Natural killer cell (primary cell): ENCODE data around the gene INTS7. TPM values are rescaled to one million over a fixed set of nuclear protein-coding genes. Genes with fewer than 3 reads are reported as not detected.
"Not testable (repeated sequence)": the region's sequence is repeated elsewhere in the genome, so short reads cannot be mapped to it uniquely, and the experiment has no call there.

Experiments used
- ATAC-seq, 3 donors: fragments of 150-1000 bp in 2 of 3; fragments of 200-7000 bp in 1 of 3; cut with Tn5 transposase; 1 replicate in 1 of 3; 2 replicates in 2 of 3; pipeline ENCODE4 v1.10.0; 2021; ENCODE audit warnings: mild to moderate bottlenecking in 2 of 3, moderate library complexity in 2 of 3
- DNase-seq, 2 donors: peaks; one replicate each; pipeline versions ENCODE4 v3.0.0 to v3.0.0-alpha.2; 2013 to 2021; ENCODE audit warnings: mixed read lengths in 1 of 2
- H3K27ac ChIP-seq: one replicate; pipeline ENCODE4 v1.5.1; 2013; ENCODE audit warnings: mild to moderate bottlenecking, low read length
- H3K27me3 ChIP-seq: one replicate; pipeline ENCODE4 v1.6.1; 2013; ENCODE audit warnings: low read length; ENCODE audit not compliant: control insufficient read depth, insufficient read depth
- H3K36me3 ChIP-seq: one replicate; pipeline ENCODE4 v1.6.1; 2013; ENCODE audit warnings: low read length; ENCODE audit not compliant: control insufficient read depth, insufficient read depth
- H3K4me1 ChIP-seq: one replicate; pipeline ENCODE4 v1.6.1; 2013; ENCODE audit warnings: low read length; ENCODE audit not compliant: control insufficient read depth, insufficient read depth
- H3K4me3 ChIP-seq: one replicate; pipeline ENCODE4 v1.5.1; 2013; ENCODE audit warnings: low read length
- H3K9me3 ChIP-seq: one replicate; pipeline ENCODE4 v1.6.1; 2013; ENCODE audit warnings: low read length; ENCODE audit not compliant: control insufficient read depth, insufficient read depth
- H3K27ac Mint-ChIP-seq, 2 donors: one replicate each; pipeline ENCODE4 v1.8.0; 2022; ENCODE audit warnings: mild to moderate bottlenecking in 2 of 2, mixed read lengths in 2 of 2, moderate library complexity in 1 of 2
- H3K27me3 Mint-ChIP-seq, 2 donors: one replicate each; pipeline ENCODE4 v1.8.0; 2022; ENCODE audit warnings: low read depth in 2 of 2, mixed read lengths in 2 of 2
- H3K36me3 Mint-ChIP-seq: one replicate; pipeline ENCODE4 v1.8.0; 2022; ENCODE audit warnings: mixed read lengths
- H3K4me1 Mint-ChIP-seq, 2 donors: one replicate each; pipeline ENCODE4 v1.8.0; 2022; ENCODE audit warnings: mixed read lengths in 2 of 2
- H3K4me3 Mint-ChIP-seq: one replicate; pipeline ENCODE4 v1.8.0; 2022; ENCODE audit warnings: mild to moderate bottlenecking, moderate library complexity, mixed read lengths
- H3K9me3 Mint-ChIP-seq, 2 donors: one replicate each; pipeline ENCODE4 v1.8.0; 2022; ENCODE audit warnings: mixed read lengths in 2 of 2
- WGBS: methylation state at CpG from one replicate; pipeline ENCODE4 v1.1.7; 2013; ENCODE audit warnings: missing lambda C conversion rate; ENCODE audit not compliant: insufficient coverage; 5-methylcytosine and 5-hydroxymethylcytosine counted together
- intact Hi-C: fragments of 100-400 bp; cut with micrococcal nuclease; formaldehyde crosslinking; loops from one replicate; pipeline ENCODE4 v1.14.2; 2022
- total RNA-seq, 4 donors: library from RNA; stranded (reverse); fragments of 120-200 nt in 1 of 4; gene quantifications; one replicate each; pipeline versions ENCODE4 v1.2.3 to v1.2.4, GENCODE V29; 2013 to 2022
- TF ChIP-seq, protein P1 (sequence below): fragments of 200-600 bp; IDR thresholded peaks from one replicate; pipeline ENCODE4 v1.8.0; 2022; ENCODE audit warnings: antibody characterized with exemption

INTS7 gene
- total RNA-seq, 3 donors from 2014 or later (not counting 1 experiment from before 2014, with no cell fraction given): 10.0 to 20.3 (median 11.0) TPM

DNA sequence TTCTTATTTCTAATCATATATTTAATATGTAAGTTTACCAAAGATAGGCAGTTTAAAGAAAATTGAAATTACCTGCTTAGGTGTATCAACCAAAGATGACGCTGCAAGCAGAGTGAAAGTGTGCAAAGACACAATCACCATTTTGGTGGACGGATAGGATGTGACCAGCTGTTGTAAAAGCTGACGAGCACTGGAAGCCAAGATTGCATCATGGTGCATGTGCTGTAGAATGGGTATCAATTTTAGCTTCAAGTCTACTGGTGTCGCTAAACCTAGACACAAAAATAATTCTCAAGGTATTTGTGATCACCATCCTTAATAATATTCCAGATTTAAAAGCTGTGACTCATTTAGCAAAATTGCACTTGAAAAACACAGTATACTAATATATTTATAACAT, 28.2 kb downstream of the INTS7 start:
- Mint-ChIP-seq H3K36me3 (no peaks in the 10 kb centered on the region), H3K27ac (no peak overlapping the region), H3K4me1 (no peaks in the 10 kb centered on the region), H3K9me3 (no peaks in the 10 kb centered on the region), H3K4me3 (no peak overlapping the region), H3K27me3 (no peaks in the 10 kb centered on the region)
- TF ChIP-seq, protein P1, sequence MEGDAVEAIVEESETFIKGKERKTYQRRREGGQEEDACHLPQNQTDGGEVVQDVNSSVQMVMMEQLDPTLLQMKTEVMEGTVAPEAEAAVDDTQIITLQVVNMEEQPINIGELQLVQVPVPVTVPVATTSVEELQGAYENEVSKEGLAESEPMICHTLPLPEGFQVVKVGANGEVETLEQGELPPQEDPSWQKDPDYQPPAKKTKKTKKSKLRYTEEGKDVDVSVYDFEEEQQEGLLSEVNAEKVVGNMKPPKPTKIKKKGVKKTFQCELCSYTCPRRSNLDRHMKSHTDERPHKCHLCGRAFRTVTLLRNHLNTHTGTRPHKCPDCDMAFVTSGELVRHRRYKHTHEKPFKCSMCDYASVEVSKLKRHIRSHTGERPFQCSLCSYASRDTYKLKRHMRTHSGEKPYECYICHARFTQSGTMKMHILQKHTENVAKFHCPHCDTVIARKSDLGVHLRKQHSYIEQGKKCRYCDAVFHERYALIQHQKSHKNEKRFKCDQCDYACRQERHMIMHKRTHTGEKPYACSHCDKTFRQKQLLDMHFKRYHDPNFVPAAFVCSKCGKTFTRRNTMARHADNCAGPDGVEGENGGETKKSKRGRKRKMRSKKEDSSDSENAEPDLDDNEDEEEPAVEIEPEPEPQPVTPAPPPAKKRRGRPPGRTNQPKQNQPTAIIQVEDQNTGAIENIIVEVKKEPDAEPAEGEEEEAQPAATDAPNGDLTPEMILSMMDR: no peak
- WGBS: 93% methylated on average over 3 of the region's 4 CpGs
- H3K4me1 ChIP-seq: no peaks in the 10 kb centered on the region
- intact Hi-C loops: no loop called here
- no peak for DNase-seq
- ATAC-seq: no peak
- H3K36me3 ChIP-seq: peaks cover 33% of the 10 kb centered on the region
- no peak overlapping the region for H3K27ac ChIP-seq
- H3K27me3 ChIP-seq: no peaks in the 10 kb centered on the region
- no peak overlapping the region for H3K4me3 ChIP-seq
- H3K9me3 ChIP-seq: no peaks in the 10 kb centered on the region

DNA sequence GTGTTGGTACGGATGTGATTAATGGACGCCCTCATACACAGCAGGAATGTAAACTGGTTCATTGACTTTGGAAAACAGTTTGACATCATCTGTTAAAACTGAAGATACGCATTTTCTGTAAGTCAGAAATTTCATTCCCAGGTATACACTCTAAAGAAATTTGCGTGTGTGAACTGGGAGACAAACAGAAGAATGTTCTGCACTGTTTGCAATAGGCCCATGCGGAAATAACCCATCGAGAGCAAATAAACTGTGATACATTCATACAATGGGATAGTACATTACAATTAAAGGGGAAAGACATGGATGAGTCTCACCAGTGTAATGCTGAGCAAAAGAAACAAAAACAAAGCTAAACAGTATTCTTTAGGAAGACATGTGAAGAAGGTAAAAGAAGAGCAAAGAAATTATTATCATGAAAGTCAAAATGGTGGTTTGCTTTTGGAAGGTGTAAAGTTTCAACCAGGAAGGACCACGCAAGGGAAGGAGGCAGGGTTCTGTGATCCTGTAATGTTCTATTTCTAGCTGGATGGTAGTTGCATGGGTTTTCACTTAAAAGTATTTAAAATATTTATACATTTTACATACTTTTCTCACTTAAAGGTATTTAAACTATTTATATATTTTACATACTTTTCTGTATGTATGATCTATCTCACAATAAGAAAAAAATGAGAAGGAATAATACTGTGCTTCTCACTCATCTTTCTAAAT, 30.3 kb downstream of the INTS7 start:
- Histone ChIP-seq H3K27me3 (no peaks in the 10 kb centered on the region), H3K9me3 (no peaks in the 10 kb centered on the region), H3K36me3 (peaks cover 33% of the 10 kb centered on the region), H3K4me1 (no peaks in the 10 kb centered on the region), H3K4me3 (no peak overlapping the region), H3K27ac (no peak overlapping the region)
- Mint-ChIP-seq H3K27ac (no peak overlapping the region), H3K4me3 (no peak overlapping the region), H3K9me3 (no peaks in the 10 kb centered on the region), H3K36me3 (no peaks in the 10 kb centered on the region), H3K27me3 (no peaks in the 10 kb centered on the region), H3K4me1 (no peaks in the 10 kb centered on the region)
- TF ChIP-seq, protein P1: no peak
- WGBS: 97% methylated on average over 5 of the region's 7 CpGs
- no peak for DNase-seq
- ATAC-seq: no peak
- intact Hi-C loops: no loop called here

DNA sequence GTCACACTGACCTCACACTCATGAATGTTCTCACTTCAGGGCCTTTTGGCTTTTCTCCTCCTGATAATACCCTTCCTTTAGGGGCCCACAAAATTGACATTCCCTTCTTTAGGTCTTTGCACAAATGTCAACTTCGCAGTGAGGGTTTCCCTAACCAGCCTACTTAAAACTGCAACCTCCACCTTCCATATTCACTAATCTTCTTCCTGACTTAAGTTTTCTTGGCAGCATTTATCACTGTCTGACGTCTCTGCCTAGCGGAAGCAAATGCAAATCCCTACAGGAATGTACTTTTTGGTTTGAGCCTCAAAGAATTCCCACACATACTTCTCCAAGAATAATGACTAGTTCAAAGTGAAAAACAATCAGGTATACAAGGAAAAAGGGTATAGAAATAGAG, 32.8 kb downstream of the INTS7 start:
- Mint-ChIP-seq H3K27me3 (no peaks in the 10 kb centered on the region), H3K36me3 (no peaks in the 10 kb centered on the region), H3K27ac (no peak overlapping the region), H3K4me3 (no peak overlapping the region), H3K4me1 (no peaks in the 10 kb centered on the region), H3K9me3 (no peaks in the 10 kb centered on the region)
- no peaks in the 10 kb centered on the region for H3K27me3 ChIP-seq
- H3K9me3 ChIP-seq: no peaks in the 10 kb centered on the region
- ATAC-seq (no peak), DNase-seq (no peak)
- TF ChIP-seq, protein P1: no peak
- intact Hi-C loops: no loop called here
- H3K4me1 ChIP-seq: no peaks in the 10 kb centered on the region
- over 99% methylated on average over 3 of the region's 3 CpGs for WGBS
- H3K4me3 ChIP-seq: no peak overlapping the region
- peaks cover 26% of the 10 kb centered on the region for H3K36me3 ChIP-seq
- H3K27ac ChIP-seq: no peak overlapping the region

DNA sequence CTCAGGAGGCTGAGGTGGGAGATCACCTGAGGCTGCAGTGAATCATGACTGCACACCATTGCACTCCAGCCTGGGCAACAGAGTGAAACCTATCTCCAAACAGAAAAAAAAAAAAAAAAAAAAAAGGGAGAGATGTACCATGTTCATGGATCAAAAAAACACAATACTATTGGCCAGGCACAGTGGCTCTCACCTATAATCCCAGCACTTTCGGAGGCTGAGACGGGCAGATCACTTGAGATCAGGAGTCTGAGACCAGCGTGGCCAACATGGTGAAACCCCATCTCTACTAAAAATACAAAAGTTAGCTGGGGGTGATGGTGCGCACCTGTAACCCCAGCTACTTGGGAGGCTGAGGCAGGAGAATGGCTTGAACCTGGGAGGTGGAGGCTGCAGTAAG, 37.9 kb downstream of the INTS7 start:
- H3K9me3 ChIP-seq, H3K27me3 ChIP-seq, H3K4me3 Mint-ChIP-seq, H3K27ac Mint-ChIP-seq, ATAC-seq, H3K27me3 Mint-ChIP-seq, H3K27ac ChIP-seq, DNase-seq, H3K36me3 Mint-ChIP-seq, H3K4me1 ChIP-seq, intact Hi-C loops, H3K9me3 Mint-ChIP-seq, H3K4me1 Mint-ChIP-seq, H3K36me3 ChIP-seq, H3K4me3 ChIP-seq: not testable (repeated sequence)
- 100% methylated on average over 3 of the region's 4 CpGs for WGBS
